Activated CD8-positive, alpha-beta memory T cell treated with anti-CD3 and anti-CD28 coated beads for 4 hours (primary cell): ENCODE data around the gene PPP2R5C.
A peak's percentile ranks its signal among the peaks of the same experiment; 100 is the strongest.

Experiments used
- DNase-seq, 2 donors: peaks; one replicate each; pipeline ENCODE4 v3.0.0-alpha.2; 2020; ENCODE audit warnings: low read depth in 2 of 2

Gene PPP2R5C

DNA sequence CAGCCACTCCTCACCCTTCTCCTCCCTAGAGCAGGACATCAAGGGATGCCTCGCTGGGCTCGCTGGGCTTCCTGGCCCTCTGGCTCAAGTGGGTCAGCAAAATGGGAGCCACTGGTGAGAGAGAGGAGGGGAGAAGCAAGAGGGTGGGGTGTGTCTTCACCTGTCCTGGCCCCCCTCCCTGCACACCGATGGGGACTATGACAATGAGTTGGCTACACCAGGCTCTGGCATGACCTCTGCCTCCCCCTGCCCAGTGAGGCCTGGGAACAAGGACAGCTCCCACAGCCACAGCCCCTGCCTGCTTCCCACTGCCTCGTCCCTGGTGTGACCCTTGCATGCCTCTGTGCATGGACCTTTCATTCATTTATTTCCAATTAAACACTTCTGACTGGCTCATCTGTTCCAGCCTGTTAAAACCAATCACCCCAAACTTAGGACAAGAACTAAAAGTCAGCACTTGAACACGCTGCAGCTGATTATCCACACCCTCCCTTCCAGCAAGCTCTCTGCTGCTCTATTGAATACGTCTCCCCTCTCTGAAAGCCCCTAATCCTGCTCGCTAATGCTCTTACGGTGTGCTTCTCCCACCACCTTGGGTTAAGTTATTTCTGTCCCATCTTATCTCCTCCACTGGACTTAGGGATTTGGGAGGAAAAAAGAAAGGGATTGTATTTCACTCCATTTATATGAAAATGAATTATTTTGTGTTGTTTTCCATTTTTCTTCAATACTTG lies 5.8 kb upstream of the PPP2R5C start:
- no peak for DNase-seq

- DNase-seq: no peak
Measured at GRCh38 chr14:101757064-101757838, 4.3 kb upstream of the PPP2R5C start.

DNA sequence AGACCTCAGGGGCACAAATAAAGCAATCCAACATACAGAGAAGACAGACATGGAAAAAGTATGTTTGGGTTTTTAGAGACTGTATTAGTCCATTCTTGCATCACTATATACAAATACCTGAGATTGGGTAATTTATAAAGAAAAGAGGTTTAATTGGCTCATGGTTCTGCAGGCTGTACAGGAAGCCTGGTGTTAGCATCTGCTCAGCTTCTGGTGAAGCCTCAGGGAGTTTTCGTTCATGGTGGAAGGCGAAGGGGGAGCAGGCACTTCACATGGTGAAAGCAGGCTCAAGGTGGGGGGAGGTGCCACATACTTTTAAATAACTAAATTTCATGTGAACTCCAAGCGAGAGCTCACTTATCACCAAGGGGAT lies 3.7 kb upstream of the PPP2R5C start:
- no peak for DNase-seq

- DNase-seq: no peak
Measured at GRCh38 chr14:101758913-101759593, 2.5 kb upstream of the PPP2R5C start.

GRCh38 chr14:101760138-101761011 lies 1.1 kb upstream of the PPP2R5C start:
- DNase-seq: peak; percentile 91 to 96

- peak in 1 of 2 donors; percentile 11 for DNase-seq
Measured at GRCh38 chr14:101761881-101762529, 496 bp downstream of the PPP2R5C start.

DNA sequence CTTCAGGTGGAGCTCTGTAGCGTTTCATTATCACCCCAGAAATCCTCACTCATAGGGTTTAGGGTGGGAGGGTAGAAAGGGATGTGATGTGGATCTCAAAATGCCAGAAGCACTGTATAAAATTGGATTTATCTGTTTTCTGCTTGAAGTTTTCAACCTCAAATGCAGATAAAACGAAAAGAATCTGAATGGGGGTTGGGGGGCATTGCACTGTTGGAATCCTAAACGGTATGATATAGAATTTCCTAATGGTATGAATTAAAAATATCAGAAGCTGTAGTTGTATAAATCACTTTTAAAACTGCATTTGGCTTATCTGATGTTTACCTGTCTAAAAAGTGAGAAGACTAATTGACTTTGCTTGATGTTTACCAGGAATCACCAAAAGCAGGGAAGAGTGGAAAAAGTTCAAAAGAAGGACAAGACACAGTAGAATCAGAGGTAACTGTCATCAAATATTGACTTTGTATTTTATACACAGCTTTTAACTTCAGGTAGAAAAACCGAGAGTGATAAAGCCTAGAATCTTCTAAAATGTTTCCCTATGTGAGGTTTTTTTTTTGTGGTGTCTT lies 1.1 kb downstream of the PPP2R5C start:
- no peak for DNase-seq

GRCh38 chr14:101763941-101764709 lies 2.6 kb downstream of the PPP2R5C start:
- no peak for DNase-seq

- DNase-seq: no peak
Measured at GRCh38 chr14:101767618-101768362, 6.3 kb downstream of the PPP2R5C start.

GRCh38 chr14:101770183-101770582 lies 8.7 kb downstream of the PPP2R5C start:
- no peak for DNase-seq

GRCh38 chr14:101772770-101773169 lies 11.3 kb downstream of the PPP2R5C start:
- no peak for DNase-seq

DNA sequence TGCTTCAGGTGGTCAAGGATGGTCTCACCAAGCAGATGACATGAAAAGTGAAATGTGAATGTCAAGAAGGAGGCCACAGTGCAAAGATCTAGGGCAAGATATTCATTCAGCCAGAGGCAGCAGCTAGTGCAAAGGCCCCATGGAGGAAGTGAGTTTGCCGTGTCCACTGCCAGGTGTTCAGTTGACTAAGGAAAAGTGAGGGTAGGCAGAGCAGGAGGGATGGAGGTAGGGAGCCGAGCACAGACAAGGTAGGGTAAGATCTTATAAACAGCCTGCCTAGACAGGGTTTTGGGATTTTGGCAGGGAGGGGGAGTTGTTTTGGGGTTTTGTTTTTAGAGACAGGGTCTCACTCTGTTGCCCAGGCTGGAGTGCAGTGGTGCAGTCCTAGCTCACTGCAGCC lies 11.9 kb downstream of the PPP2R5C start:
- DNase-seq: no peak

GRCh38 chr14:101774006-101774795 lies 12.7 kb downstream of the PPP2R5C start:
- DNase-seq: no peak

DNA sequence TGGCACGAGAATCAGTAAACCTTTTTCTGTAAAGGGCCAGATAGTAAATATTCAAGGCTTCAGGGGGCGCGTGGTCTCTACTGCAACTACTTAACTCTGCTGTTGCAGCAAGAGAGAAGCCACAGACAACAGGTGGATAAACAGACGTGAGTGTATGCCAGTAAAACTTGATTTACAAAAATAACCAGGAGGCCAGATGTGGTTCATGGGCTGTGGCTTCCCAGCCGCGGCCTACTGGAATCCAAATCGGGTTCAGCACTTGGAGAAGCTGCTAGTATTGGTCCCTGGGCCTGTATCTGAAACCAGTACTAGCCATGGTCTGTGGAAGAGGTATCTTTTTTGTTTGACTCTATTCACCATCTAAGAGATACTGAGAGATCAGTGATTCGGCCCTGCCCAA lies 13.3 kb downstream of the PPP2R5C start:
- DNase-seq: no peak

DNA sequence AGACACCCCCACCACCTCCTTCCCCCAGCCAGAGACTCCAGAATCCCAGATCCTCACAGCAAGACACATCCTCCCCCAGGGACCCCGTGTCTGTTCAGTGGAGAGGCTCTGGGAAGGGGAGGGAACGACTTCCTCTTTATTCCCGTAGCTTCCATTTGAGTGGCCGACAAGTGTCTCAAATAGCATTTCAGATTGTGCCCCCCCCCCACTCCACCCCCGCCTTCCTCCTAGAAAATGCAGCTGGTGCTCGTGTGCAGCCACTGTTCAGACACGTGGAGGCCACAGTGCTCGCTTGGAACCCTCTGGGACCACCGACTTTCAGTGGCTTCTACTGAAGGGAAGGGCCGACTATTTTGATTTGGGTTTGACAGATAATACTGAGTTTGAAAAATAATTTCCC lies 14.3 kb downstream of the PPP2R5C start:
- DNase-seq: no peak

DNA sequence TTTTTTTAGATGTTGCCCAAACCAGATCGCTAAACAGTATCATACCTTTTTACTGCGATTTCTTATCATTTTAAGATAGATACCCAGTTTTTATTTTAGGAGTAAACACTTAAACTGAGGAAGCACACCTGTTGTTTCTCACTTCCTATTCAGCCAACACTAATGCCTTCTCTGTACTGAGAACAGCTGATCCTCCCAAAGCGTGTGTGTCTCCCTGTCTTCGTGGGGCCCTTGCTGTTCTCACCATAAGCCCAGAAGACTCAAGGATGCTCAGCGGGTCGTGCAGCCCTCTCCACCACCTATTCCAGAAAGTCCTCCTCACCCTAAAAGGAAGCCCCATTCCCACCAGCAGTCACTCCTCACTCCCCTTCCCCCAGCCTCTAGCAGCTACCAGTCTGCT lies 14.8 kb downstream of the PPP2R5C start:
- no peak for DNase-seq

- no peak for DNase-seq
Measured at GRCh38 chr14:101780390-101780789, 18.9 kb downstream of the PPP2R5C start.

DNA sequence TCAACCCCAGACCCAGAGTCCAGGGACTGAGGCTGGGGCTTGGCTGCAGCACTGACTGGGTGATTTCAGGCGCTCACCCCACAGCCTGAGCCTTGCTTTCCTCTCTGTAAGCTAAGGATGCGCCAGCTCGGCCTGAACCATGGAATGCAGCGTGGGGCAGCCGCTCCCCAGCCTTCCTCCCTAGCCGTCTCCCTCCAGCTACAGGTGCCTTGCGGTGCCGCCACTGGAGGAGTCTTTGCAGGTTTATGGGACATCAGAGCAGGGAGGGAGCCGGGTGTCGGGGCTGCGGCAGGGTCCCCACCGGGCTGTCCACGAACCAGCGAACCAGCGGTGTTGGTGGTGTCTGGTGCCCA lies 19.4 kb downstream of the PPP2R5C start:
- no peak for DNase-seq
